Activated CD4-positive, alpha-beta T cell treated with anti-CD3 and anti-CD28 coated beads, Interleukin-2, amount 50 U/mL, for 24 hours (primary cell): ENCODE measurements around the gene MYO16.

Experiments used
- DNase-seq, 2 donors: peaks; one replicate each; pipeline ENCODE4 v3.0.0-alpha.2; 2020; ENCODE audit warnings: low read depth in 1 of 2, low spot score in 1 of 2

Gene MYO16

DNA sequence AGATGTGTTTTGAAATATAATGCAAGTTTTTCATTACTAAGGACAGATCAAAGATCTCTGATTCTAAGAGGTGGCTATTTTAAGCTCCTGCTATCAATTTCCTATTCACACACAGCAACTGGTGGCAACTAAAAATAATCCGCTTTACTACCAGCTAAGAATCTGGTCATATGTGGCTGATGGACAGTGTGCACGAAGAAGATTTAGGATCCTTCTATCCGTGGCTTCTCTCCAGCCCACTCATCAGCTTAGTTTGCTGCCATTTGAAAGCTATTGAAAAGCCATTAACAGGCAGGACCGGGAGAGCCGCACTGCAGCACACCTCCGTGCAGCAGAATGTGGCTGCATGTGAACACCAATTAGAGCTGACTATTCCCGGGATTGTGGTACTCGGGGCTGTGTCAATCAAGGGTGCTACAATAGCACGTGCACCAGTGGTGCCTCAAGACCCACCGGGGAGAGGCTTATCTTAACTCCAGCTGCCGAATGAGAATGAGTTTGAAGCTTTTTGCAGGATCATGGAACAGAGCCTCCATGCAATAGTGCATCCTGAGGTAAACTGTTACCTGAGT lies at the start of gene MYO16:
Gene MYO16 (plus strand): TSS at position 431 of the 572 bp plus-strand sequence. CDS start 234 bp downstream, outside the sequence.
- DNase-seq: no peak

- no peak for DNase-seq
These were observed 42.6 kb upstream of the MYO16 start for GRCh38 chr13:108586826-108587225.

GRCh38 chr13:108588516-108588915 lies 40.9 kb upstream of the MYO16 start:
- DNase-seq: no peak

GRCh38 chr13:108594153-108594552 lies 35.3 kb upstream of the MYO16 start:
- DNase-seq: no peak

GRCh38 chr13:108595436-108596274 lies 33.8 kb upstream of the MYO16 start:
- no peak for DNase-seq

GRCh38 chr13:108597943-108598342 lies 31.5 kb upstream of the MYO16 start:
- no peak for DNase-seq

DNA sequence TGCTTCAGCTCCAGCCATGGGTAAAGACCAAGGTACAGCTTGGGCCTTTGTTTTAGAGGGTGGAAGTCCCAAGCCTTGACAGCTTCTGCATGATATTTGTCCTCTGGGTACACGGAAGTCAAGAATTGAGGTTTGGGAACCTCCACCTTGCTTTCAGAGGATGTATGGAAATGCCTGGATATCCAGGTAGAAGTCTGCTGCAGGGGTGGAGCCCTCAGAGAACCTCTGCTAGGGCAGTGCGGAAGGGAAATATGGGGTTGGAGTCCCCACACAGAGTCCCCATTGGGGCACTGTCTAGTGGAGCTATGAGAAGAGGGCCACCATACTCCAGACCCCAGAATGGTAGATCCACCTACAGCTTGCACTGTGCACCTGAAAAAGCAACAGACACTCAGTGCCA lies 23.0 kb upstream of the MYO16 start:
- DNase-seq: no peak

- no peak for DNase-seq
These were observed 20.1 kb upstream of the MYO16 start for GRCh38 chr13:108609353-108609752.

DNA sequence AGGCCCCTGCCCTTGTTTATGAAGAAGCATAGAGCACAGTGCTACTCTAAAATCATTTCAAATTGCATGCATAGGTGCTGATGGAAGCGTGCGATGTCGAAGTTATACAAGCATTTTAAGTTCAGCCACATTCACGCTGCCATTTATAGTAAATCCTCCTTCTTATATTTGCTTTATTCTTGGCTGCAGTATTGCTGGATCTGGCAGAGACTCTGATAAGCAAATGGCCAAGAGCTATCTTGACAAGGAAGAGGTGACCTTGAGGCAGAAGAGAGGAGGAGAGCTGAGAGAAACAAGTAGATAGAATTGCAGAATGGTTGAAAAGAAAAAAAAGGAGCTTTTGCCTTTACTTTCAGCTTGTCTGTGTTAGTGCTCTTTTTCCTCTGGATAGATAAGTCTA lies 18.9 kb upstream of the MYO16 start:
- no peak for DNase-seq

DNA sequence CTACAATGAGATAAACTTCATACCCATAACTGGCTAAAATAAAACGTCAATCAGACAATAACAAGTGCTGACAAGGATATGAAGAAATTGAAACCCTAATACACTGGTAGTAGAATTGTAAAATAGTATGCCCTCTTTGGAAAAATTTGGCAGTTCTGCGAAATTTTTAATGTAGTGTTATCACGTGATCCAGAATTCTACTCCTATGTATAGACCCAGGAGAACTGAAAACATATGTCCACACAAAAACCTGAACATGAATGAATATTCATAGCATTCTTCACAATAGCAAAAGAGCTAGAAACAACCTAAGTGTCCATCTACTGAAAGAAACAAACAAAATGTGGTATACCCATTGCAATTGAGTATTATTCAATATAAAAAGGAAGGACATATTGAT lies 14.2 kb upstream of the MYO16 start:
- no peak for DNase-seq

DNA sequence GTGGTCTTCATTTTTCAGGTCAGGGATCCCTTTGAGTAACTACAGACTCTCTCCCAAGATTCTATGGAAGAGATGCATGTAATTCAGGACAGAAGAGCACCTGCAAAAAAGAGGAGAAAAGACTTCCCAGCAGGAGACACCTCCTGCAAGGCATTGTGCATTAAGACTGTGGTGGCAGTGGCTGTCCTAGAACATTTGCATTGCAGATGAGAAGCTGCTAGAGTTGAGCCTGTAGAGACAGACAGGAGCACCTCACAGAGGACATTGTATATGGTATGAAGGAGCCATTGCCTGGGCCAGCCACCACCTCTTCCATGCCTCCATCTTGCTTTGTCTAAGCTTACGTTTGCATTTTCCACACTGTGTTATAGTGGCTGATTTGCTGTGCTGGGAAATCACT lies 11.2 kb upstream of the MYO16 start:
- no peak for DNase-seq

- DNase-seq: no peak
These were observed 7.9 kb upstream of the MYO16 start for GRCh38 chr13:108621462-108621861.

DNA sequence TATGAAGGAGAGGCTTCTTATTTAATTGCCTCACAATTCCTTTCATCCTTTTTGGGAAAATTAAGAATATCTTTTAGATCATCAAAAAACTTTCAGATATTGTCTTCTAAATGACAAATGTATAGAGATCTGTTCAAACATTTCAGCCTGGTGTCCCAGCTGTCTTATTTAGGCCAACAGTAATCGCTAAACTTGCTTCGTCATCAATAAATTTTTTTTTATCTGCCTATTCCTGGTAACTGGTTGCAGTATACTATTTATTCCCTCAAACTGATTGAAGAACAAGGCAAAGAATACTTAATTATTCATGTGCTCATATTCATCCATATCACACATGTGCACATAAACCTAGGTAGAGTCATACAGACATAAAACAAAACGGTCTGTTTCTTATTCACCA lies 5.3 kb upstream of the MYO16 start:
- no peak for DNase-seq

GRCh38 chr13:108624979-108625378 lies 4.4 kb upstream of the MYO16 start:
- DNase-seq: no peak

DNA sequence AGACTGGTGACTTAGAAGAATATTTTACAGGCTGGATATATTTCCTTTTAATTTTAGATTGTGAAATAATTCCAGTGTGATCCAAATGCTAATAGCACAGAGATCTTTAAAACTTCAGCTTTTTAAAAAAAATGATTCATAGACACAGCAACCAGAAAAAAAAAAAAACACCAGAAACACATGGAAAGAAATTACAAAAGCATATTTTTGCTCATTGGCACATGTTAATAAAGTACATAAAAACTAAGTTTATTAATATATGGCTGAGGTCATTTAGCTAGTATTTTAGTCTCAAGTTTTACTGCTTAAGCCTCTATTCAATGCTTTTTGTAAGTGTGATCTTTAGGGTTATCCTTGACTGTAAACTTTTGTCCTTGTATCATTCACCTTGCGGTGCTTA lies 577 bp downstream of the MYO16 start:
- no peak for DNase-seq

DNA sequence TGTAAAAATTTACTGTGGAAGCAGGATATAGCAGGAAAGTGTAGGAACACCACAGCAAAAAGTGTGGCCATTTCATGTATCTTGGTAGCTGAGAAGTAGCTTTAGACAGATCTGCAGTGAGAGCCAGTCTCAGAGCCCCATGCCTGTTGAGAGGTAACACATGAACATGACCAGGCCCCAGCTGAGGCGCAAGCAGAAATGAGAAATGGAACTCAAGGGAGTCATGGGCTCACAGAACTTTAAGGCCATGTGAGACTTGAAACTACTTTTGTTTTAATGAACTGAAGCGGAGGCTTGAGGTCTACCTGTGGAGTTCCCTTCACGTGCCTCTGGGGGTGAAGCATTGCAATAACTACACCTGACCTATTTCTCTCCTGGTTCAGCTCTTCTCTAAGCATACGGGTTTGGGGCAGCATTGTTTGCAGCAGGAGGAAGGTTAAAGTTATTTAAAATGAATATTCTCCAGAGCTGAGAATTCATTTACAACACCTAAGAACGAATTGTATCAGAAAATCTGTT lies 3.3 kb downstream of the MYO16 start:
- no peak for DNase-seq

DNA sequence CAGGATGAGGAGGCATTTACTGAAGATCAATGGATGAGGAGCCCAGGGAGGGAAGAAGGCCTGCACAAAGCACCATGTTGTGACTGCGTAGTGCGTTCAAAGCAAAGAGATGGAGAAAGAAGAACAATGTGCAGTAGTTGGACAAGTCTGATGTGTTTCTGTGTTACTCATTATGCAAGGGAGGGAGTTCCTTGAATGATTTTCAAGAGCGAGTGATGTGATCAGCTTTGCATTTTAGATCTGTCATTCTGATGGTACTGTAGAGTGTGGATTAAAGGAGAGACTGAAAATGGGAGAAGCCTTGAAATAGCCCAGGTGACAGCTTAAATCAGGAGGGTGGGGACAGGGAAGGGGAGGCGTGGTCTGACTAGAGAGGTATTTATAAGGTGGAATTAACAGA lies 9.5 kb downstream of the MYO16 start:
- no peak for DNase-seq

DNA sequence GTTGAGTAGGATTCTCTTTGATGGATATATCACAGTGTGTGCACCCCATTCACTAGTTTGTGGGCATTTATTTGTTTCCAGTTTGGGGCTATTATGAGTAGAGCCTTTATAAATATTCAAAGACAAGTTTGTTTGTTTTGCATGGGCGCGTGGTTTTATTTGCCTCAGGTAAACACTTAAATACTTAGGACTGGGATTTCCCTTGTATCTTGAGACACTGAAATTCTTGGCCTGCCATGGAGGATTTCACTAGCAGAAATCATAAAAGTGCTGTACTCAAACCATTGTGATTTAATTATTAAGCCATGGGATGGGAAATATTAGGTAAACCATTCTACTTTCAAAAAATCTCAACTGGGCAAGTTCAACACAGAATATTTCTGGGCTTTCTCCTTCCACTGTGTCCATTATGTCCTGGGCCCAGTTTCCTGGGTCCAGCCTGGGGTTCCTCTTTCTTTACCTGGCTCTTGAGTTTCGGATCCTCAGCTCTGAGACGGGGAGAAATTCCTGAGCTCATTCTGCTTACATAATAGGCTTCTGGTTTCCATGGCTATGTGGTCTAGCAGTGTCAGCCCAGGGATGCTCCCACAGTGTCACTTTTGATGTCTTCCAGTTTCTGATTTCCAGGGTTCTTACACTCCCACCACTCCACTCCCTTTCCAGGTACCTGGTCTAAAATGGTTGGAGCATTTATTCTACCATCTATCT lies 14.4 kb downstream of the MYO16 start:
- DNase-seq: no peak

GRCh38 chr13:108645376-108645775 lies 16.0 kb downstream of the MYO16 start:
- no peak for DNase-seq

DNA sequence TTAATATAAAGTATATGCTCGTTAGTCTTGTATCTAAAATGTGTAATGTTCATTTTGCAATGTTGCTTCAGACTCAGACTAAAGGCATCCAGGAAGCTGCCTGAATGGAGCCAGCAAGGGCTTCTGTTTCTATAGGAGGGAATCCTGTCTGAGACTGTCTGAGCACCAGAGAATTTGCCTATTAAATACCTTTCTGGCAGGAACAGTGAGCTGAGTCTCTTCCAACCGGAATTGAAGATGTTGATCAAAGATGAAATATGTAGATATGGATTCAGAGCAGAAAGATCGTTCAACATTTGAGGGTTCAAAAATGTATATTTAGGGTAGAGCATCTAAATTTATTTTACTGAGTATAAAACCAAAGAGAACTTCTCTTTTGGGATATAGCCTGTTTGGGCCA lies 20.9 kb downstream of the MYO16 start:
- DNase-seq: no peak

DNA sequence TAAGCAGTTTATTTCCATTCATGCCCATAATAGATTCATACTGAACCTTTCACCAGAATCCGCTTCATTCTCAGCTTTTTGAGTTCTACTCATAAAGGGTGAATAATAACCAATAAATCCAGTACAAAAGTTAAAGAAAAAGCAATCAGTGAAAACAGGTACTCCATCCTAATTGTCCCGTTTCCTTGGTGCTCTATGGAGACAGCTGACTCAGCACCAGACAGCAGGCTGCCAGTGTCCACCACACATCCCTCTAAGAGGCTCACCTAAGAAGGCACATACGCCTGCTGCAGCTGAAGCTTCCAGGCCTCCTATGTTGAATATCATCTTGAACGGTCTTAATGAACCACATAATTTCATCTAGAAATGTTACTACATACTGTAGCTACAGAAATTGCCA lies 27.3 kb downstream of the MYO16 start:
- no peak for DNase-seq

DNA sequence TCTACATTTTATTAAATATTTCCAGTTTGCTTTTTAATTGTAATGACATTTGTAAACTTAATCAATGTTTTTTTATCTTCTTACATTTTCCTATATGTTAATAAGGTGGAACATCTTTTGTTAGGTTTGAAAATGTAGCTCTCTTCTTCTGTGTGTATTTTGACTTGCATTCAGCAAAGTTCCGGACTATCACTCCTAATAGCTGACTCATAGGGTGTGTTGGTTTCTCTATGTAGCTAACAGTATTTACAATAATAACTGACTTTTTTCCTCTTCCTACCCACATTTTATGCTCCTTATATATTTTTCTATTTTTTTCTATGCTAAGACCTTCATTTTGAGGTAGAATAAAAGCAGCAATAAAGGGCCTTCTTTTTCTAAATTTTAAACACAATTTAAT lies 28.1 kb downstream of the MYO16 start:
- DNase-seq: no peak
